PC-3 (cell line): Measurements from ENCODE around the gene BATF3. TPM values are rescaled to one million over a fixed set of nuclear protein-coding genes. Genes with fewer than 3 reads are reported as not detected.

Source experiments
- ATAC-seq: fragments of 200-7000 bp; cut with Tn5 transposase; 2 replicates; pipeline ENCODE4 v1.9.1; 2020; ENCODE audit warnings: mild to moderate bottlenecking, moderate library complexity
- BruUV-seq: library from RNA; stranded (reverse); fragments of 400-500 nt; replicated peaks from 2 replicates; lab custom pipeline; 2021; lab: Mats Ljungman, UMichigan
- CTCF ChIA-PET: fragments of 300-600 bp; sonication (Branson Sonifier 250); formaldehyde crosslinking; loops from one replicate; lab custom pipeline; 2022; ENCODE audit warnings: antibody characterized with exemption; lab: Charles Lee
- POLR2A ChIA-PET: fragments of 300-600 bp; sonication (Branson Sonifier 250); formaldehyde crosslinking; loops from one replicate; lab custom pipeline; 2022; ENCODE audit warnings: antibody characterized with exemption; ENCODE audit not compliant: unreplicated experiment; lab: Charles Lee
- DNase-seq: peaks from one replicate; pipeline ENCODE4 v3.0.0-alpha.2; 2015
- H2AFZ ChIP-seq: fragments of 300-600 bp; sonication (generic); 2 replicates; pipeline ENCODE4 v1.6.0; 2016; ENCODE audit warnings: antibody characterized with exemption, low read length
- H3F3A ChIP-seq: fragments of 300-600 bp; sonication (generic); one replicate; pipeline ENCODE4 v1.6.0; 2017; ENCODE audit warnings: antibody characterized with exemption, low read length, control low read depth, mild to moderate bottlenecking; ENCODE audit not compliant: unreplicated experiment
- H3K27ac ChIP-seq: fragments of 300-600 bp; sonication (generic); 2 replicates; pipeline ENCODE4 v1.5.1; 2016; ENCODE audit warnings: mild to moderate bottlenecking, low read length
- H3K27me3 ChIP-seq: fragments of 300-600 bp; sonication (generic); 2 replicates; pipeline ENCODE4 v1.6.1; 2016; ENCODE audit warnings: low read length, mixed read lengths
- H3K36me3 ChIP-seq: fragments of 300-600 bp; sonication (generic); 2 replicates; pipeline ENCODE4 v1.6.1; 2016; ENCODE audit warnings: low read depth, mixed run types, low read length, mixed read lengths
- H3K4me1 ChIP-seq: fragments of 300-600 bp; sonication (generic); 2 replicates; pipeline ENCODE4 v1.5.1; 2016; ENCODE audit warnings: low read length; ENCODE audit not compliant: insufficient read depth
- H3K4me2 ChIP-seq: fragments of 300-600 bp; sonication (generic); 2 replicates; pipeline ENCODE4 v1.6.0; 2016; ENCODE audit warnings: low read length
- H3K4me3 ChIP-seq: fragments of 300-600 bp; sonication (generic); 2 replicates; pipeline ENCODE4 v1.5.1; 2016; ENCODE audit warnings: mild to moderate bottlenecking, low read length, mixed read lengths
- H3K79me2 ChIP-seq: fragments of 300-600 bp; sonication (generic); 2 replicates; pipeline ENCODE4 v1.6.1; 2017; ENCODE audit warnings: low read length, mixed read lengths
- H3K9ac ChIP-seq: fragments of 300-600 bp; sonication (generic); 2 replicates; pipeline ENCODE4 v1.6.0; 2016; ENCODE audit warnings: mild to moderate bottlenecking, low read length
- H3K9me2 ChIP-seq: fragments of 300-600 bp; sonication (generic); replicated peaks from 2 replicates; pipeline ENCODE4 v1.6.1; 2016; ENCODE audit warnings: mixed run types, low read length, mixed read lengths
- H3K9me3 ChIP-seq: fragments of 300-600 bp; sonication (generic); 2 replicates; pipeline ENCODE4 v1.6.1; 2016; ENCODE audit warnings: low read length, mixed read lengths
- H4K20me1 ChIP-seq: fragments of 300-600 bp; sonication (generic); 2 replicates; pipeline ENCODE4 v1.6.1; 2016; ENCODE audit warnings: low read length, mixed read lengths
- CTCF ChIP-seq: fragments of 300-600 bp; sonication (generic); conservative IDR thresholded peaks from 2 replicates; pipeline ENCODE4 v1.5.1; 2017; ENCODE audit warnings: antibody characterized with exemption, low read depth, mild to moderate bottlenecking, low read length
- EZH2 ChIP-seq: fragments of 300-600 bp; sonication (generic); IDR thresholded peaks from one replicate; pipeline ENCODE4 v1.6.1; 2017; ENCODE audit warnings: antibody characterized with exemption, mild to moderate bottlenecking, low read length; ENCODE audit not compliant: unreplicated experiment
- EZH2phosphoT487 ChIP-seq: fragments of 300-600 bp; sonication (generic); IDR thresholded peaks from 2 replicates; pipeline ENCODE4 v1.6.1; 2018; ENCODE audit warnings: mild to moderate bottlenecking, antibody characterized with exemption, low read length, borderline replicate concordance
- intact Hi-C: fragments of 100-400 bp; cut with micrococcal nuclease; formaldehyde crosslinking; loops from 2 replicates; pipeline ENCODE4 v1.9.0; 2023
- total RNA-seq: library from RNA; depleted of rRNA; stranded (reverse); fragments of >200 nt; gene quantifications from 2 replicates; pipeline ENCODE4 v1.2.3, GENCODE V29; 2014

Gene BATF3
- total RNA-seq, 1 experiment from 2014 or later = 4.3 TPM

GRCh38 chr1:212651977-212652376, 47.7 kb downstream of the BATF3 start:
- no peak overlapping the region for H2AFZ ChIP-seq
- H3K79me2 ChIP-seq = no peaks in the 10 kb centered on the region
- TF ChIP-seq CTCF (no peak), EZH2phosphoT487 (no peak), EZH2 (no peak)
- BruUV-seq = no TSS peak
- CTCF ChIA-PET = interaction anchor here (1.4 kb wide), 1 partner anchor 13 kb away, joined by 7 read pairs; no protein-coding TSS in a partner anchor
- H3K4me3 ChIP-seq = no peak overlapping the region
- H3K9me3 ChIP-seq = no peaks in the 10 kb centered on the region
- no peak for DNase-seq
- POLR2A ChIA-PET = no interaction called here
- no peak for ATAC-seq
- H3K4me2 ChIP-seq = no peak overlapping the region
- no peaks in the 10 kb centered on the region for H3K36me3 ChIP-seq
- H3K9ac ChIP-seq = no peak overlapping the region
- H4K20me1 ChIP-seq = no peaks in the 10 kb centered on the region
- H3K27ac ChIP-seq = no peak overlapping the region
- H3K4me1 ChIP-seq = peaks cover 19% of the 10 kb centered on the region
- no peaks in the 10 kb centered on the region for H3F3A ChIP-seq
- intact Hi-C loops = no loop called here
- H3K27me3 ChIP-seq = no peaks in the 10 kb centered on the region
- no peaks in the 10 kb centered on the region for H3K9me2 ChIP-seq

- Histone ChIP-seq H3K27ac (no peak overlapping the region), H3K4me1 (peaks cover 14% of the 10 kb centered on the region), H3K9me3 (no peaks in the 10 kb centered on the region), H3K9me2 (no peaks in the 10 kb centered on the region), H3K4me2 (no peak overlapping the region), H3K9ac (no peak overlapping the region), H4K20me1 (no peaks in the 10 kb centered on the region), H3K36me3 (no peaks in the 10 kb centered on the region), H3K27me3 (no peaks in the 10 kb centered on the region), H3K79me2 (no peaks in the 10 kb centered on the region), H2AFZ (no peak overlapping the region), H3K4me3 (no peak overlapping the region), H3F3A (no peaks in the 10 kb centered on the region)
- POLR2A ChIA-PET = no interaction called here
- BruUV-seq = no TSS peak
- DNase-seq (no peak), ATAC-seq (no peak)
- intact Hi-C loops = no loop called here
- CTCF ChIA-PET = no interaction called here
- TF ChIP-seq EZH2phosphoT487 (no peak), CTCF (no peak), EZH2 (no peak)
These were observed 48.1 kb downstream of the BATF3 start for GRCh38 chr1:212651521-212651920.

GRCh38 chr1:212650228-212650627, 49.4 kb downstream of the BATF3 start:
- H3K79me2 ChIP-seq = no peaks in the 10 kb centered on the region
- H2AFZ ChIP-seq = no peak overlapping the region
- H3K36me3 ChIP-seq = no peaks in the 10 kb centered on the region
- no peaks in the 10 kb centered on the region for H3F3A ChIP-seq
- H3K4me2 ChIP-seq = no peak overlapping the region
- H3K4me3 ChIP-seq = no peak overlapping the region
- POLR2A ChIA-PET = no interaction called here
- DNase-seq (no peak), ATAC-seq (no peak)
- CTCF ChIA-PET = no interaction called here
- intact Hi-C loops = no loop called here
- H3K27me3 ChIP-seq = no peaks in the 10 kb centered on the region
- H3K9me3 ChIP-seq = no peaks in the 10 kb centered on the region
- no peak for TF ChIP-seq EZH2
- TF ChIP-seq CTCF = no peak
- TF ChIP-seq EZH2phosphoT487 = no peak
- no peaks in the 10 kb centered on the region for H3K9me2 ChIP-seq
- H3K27ac ChIP-seq = no peak overlapping the region
- H4K20me1 ChIP-seq = no peaks in the 10 kb centered on the region
- H3K4me1 ChIP-seq = peaks cover 1% of the 10 kb centered on the region; the same call in 1 of the 2 replicates
- no TSS peak for BruUV-seq
- H3K9ac ChIP-seq = no peak overlapping the region
